Raji (cell line): Measurements from ENCODE around the gene ACAP3.

ENCODE experiments used
- POLR2A ChIP-seq: IDR thresholded peaks from 2 replicates; pipeline ENCODE4 v1.6.1; 2011; ENCODE audit warnings: low read depth, low read length, control low read depth; ENCODE audit not compliant: insufficient read depth

ACAP3 gene

DNA sequence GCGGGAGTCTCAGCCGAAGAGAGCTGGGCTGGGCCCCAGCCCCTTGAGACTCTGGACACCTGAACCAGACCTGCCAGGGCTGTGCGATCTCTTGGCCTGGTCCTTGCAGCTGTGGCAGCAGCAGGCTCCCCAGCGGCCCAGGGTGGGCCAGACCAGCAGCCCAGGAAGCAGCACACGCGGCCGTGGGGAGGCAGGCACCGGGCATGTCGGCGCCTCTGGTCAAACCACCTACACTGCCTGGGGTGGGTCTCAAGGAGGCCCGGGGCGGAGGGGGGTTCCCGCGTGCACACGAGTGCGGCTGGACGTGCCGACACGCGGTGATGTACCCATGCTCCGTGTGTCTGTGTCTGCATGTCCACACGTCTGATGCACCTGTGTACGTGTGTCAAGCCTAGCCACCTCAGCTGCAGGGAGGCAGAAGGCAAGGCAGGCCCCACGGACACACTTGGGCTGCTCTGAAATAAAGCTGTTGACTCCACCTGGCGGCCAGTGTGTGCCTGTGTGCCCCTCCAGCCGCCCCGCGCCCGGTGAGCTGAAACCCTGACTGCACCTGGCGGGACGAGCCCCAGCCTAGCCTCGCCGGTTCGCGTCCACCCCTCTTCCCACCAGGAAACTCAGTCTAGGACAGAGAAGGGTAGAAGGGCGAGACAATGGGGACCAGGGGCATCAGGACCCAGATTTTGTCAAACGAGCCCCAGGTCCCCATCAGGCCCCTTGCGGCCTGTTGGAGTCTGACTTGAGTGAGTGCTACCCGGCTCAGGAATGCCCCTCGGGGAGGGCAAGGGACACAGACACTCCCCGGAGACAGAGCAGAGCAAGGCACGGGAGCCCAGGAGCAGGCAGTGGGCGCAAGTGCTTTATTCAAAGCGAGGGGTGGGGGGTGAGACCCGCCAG lies 15.9 kb downstream of the ACAP3 start:
- TF ChIP-seq POLR2A = peak; percentile 30; the same call in 1 of the 2 replicates

DNA sequence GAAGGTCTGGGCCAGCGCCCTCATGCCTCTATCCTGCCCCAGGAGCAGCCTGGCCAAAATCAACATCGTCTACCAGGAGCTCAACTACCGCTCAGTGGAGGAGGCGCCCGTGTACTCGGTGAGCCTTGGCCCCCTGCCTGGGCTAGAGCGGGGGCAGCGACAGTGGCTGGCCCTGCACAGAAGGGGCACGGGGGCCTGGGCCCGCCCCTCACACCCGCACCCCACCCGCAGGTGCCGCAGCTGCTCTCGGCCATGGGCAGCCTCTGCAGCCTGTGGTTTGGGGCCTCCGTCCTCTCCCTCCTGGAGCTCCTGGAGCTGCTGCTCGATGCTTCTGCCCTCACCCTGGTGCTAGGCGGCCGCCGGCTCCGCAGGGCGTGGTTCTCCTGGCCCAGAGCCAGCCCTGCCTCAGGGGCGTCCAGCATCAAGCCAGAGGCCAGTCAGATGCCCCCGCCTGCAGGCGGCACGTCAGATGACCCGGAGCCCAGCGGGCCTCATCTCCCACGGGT lies 16.7 kb downstream of the ACAP3 start:
- TF ChIP-seq POLR2A = no peak

DNA sequence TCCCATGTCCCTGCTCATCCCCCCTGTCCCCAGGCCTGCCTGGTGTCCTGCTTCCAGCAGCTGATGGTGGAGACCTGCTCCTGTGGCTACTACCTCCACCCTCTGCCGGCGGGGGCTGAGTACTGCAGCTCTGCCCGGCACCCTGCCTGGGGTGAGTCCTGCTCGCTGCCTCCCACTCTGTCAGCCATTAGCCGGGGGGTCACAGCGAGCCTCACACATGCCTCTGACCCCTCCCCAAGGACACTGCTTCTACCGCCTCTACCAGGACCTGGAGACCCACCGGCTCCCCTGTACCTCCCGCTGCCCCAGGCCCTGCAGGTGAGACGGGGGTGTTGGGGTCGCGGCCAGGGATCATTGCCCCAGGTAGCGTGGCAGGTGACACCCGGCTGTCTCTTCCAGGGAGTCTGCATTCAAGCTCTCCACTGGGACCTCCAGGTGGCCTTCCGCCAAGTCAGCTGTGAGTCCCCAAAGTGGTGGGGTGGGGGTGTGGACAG lies 17.4 kb downstream of the ACAP3 start:
- TF ChIP-seq POLR2A = no peak

DNA sequence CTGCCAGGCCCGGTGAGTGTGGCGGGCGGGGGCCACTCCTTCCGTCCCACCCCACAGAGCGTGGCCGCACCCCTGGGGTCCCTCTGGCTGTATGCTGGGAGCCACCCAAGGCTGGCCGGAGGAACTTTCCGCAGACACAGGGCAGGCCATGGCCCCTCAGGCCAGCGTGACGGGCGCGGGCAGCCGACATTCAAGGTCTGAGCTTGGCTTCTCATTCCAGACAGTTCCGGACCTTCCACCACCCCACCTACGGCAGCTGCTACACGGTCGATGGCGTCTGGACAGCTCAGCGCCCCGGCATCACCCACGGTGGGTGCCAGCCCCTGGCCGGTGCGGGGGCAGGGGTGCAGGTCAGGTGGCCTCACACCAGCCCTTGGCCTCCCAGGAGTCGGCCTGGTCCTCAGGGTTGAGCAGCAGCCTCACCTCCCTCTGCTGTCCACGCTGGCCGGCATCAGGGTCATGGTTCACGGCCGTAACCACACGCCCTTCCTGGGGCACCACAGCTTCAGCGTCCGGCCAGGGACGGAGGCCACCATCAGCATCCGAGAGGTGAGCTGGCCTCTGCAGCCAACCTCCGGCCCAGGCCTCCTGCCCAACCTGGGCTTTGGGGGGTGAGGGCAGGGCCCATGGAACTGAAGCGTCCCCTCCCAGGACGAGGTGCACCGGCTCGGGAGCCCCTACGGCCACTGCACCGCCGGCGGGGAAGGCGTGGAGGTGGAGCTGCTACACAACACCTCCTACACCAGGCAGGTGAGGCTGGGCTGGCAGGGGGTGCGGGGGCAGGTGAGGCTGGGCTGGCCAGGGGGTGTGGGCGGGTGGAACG lies 20.2 kb downstream of the ACAP3 start:
- TF ChIP-seq POLR2A = no peak

DNA sequence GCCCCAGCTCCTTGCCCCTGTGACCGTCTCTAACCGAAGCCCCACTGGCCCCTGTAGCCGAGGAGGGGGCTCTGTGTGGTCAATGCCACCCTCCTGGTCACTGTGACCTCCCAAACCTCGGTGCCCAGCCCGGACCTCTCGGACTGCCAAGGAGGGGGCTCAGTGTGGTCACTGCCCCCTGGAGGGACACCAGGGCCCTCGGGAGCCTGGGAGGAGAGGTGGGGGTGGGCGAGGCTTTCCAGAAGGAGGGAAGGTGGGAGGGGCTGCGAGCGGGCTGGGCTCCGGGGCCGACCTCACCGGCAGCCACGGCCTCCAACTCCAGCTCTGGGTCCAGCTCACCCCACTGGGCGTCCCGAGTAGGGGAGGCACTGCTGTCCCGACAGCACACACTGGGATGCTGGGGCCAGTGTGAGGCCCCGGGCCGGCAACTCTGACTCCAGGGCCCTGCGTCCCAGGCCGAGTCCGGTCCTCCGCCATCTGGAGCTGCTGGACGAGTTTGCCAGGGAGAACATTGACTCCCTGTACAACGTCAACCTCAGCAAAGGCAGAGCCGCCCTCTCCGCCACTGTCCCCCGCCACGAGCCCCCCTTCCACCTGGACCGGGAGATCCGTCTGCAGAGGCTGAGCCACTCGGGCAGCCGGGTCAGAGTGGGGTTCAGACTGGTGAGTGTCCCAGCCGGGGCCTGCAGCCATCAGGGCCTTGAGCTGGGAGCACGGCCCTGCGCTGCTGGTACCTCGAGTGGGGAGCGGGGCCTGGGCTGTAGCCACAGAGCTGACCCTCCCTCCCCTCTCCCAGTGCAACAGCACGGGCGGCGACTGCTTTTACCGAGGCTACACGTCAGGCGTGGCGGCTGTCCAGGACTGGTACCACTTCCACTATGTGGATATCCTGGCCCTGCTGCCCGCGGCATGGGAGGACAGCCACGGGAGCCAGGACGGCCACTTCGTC lies 21.1 kb downstream of the ACAP3 start:
- no peak for TF ChIP-seq POLR2A

DNA sequence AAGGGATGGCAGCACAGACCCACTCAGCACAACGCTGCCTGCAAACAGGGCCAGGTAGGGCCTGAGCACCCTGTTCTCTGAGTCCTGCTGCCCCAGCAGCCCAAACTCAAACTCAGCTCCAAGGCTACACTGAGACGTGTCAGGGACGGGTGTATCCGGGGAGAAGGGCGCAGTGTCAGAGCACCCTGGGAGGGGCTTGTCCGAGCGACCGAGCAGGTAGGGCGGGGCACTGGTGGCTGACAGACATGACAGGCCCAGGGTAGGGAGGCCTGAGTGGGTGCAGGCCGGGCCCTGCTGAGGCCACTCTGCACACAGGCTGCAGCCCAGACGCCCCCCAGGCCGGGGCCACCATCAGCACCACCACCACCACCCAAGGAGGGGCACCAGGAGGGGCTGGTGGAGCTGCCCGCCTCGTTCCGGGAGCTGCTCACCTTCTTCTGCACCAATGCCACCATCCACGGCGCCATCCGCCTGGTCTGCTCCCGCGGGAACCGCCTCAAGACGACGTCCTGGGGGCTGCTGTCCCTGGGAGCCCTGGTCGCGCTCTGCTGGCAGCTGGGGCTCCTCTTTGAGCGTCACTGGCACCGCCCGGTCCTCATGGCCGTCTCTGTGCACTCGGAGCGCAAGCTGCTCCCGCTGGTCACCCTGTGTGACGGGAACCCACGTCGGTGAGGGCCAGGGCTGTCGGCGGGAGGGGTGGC lies 22.0 kb downstream of the ACAP3 start:
- no peak for TF ChIP-seq POLR2A

DNA sequence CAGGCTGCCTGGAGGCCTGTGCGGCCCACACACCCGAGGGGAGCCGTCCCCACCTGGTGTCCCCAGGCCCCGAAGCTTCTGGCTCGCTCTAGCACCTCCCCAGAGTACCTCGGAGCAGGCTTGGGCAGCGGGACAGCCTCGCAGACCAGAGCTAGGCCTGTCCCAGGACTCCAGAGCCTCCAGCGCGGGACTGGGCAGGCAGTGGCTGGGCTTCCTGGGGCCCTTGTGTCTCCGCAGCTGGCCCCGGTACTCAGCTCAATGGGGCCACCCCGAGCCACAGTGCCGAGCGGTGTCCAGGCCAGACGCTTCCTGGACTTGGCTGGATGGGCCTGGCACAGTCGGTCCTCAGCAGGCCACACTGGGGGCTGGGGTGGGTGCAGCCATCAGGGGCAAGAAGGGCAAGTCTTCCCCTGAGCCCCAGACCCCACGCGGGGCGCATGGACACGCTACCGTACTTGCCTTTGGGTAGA lies 22.6 kb downstream of the ACAP3 start:
- no peak for TF ChIP-seq POLR2A

DNA sequence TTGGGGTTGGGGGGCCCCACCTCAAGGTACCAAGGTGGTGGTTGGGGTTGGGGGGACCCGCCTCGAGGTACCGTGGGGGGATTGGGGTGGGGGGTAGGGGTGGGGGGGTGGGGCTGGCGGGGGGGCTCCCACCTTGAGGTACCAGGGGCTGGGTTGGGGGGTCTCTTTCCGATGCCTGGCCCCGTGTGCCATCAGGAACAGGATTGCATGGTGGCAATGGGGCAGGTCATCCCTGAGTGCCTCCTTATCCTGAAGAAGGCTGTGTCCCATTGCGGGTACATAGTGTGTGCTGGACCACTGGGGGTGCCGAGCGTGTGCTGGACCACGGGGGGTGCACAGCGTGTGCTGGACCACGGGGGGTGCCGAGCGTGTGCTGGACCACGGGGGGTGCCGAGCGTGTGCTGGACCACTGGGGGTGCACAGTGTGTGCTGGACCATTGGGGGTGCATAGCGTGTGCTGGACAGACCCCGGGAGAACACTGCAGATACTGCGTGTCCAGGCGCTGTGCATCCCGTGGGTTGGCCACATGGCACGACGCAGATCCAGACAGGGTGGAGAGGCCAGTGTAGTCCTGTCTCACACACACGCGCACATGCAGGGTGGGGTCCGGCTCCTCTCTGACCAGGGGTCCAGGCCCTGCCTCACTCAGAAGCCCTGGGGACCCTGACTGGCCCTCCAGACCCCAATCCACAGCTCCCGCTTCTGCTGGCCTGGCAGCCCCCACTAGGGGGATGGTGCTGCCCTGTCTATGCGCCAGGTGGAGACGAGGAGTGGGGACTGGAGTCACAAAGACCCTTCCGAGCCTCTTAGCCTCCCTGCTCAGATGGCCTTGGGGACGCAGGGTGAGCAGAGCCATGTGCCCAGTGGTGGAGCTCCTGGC lies 23.3 kb downstream of the ACAP3 start:
- TF ChIP-seq POLR2A = no peak

DNA sequence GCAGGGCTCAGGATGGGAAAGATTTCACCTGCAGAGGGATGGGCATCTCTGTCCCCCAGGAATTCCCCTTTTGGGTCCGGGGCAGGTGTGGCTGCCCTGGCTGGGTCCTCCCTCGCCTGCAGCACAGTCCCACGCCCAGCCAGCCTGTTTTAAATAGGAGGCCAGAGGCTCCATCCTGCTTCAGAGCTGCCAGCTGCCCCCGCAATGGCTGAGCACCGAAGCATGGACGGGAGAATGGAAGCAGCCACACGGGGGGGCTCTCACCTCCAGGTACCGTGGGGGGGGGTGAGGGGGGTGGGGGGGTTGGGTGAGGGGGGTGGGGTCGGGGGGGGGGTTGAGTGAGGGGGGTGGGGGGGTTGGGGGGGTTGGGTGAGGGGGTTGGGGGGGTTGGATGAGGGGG lies 23.9 kb downstream of the ACAP3 start:
- no peak for TF ChIP-seq POLR2A

DNA sequence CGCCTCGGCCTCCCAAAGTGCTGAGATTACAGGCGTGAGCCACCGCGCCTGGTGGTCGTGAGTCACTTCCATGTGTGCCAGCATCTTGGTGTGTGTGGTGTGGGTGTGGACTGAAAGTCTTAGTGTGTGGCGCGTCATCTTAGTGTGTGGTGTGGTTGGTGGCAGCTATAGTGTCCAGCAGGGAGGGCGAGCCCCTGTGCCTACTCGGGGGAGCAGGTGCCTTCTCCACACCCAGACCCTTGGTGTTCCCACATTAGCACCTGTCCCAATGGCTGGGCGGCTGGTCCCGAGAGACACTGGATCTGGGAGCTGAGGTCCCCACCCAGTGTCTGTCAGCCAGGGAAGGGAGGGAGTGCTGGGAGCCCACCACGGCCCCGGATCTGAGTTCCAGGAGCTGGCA lies 24.7 kb downstream of the ACAP3 start:
- TF ChIP-seq POLR2A = 0 out of 2 replicates have a peak, but pooled peaks have one; percentile 3

DNA sequence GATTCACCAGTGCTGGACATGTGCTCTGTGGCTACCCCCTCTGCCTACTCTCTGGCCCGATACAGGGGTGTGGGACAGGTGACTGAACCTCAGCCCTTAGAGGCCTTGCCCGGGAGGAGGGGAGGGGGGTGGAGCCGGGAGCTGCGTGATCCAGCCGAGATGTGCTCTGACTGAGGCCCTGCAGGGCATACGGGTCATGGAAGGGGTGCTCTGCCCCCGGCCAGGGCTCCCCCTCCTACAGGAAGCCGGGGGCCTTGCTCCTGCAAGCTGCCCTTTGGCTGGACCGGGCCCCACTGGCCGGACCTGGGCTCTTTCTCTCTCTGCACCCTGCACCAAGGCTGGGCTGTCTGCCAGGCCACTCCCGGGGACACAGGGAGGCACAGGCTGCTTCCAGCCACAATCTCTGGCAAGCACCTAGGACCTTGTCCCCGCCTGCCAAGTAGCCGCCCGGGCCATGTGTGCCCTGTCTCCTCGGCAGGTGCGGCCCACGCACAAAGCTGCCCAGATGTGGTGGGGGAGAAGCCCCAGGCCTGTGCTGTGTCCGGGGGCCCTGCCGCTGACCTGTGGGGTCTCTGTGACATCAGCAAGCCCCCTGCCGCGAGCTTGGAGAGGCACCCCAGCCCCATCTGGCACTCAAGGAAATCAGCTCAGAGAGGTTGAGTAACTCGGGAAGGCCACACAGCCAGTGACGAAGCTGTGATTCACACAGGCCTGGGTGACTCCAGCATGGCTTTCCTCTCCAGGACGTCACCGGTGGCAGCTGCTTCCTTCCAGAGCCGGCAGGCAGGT lies 26.0 kb downstream of the ACAP3 start:
- no peak for TF ChIP-seq POLR2A
